Measurements from ENCODE around the gene HOXD10. TPM values are rescaled to one million over a fixed set of nuclear protein-coding genes. Genes with fewer than 3 reads are reported as not detected.
A peak's percentile ranks its signal among the peaks of the same experiment; 100 is the strongest.

The HOXD10 gene
- total RNA-seq, 2 donors from 2014 or later = not detected

DNA sequence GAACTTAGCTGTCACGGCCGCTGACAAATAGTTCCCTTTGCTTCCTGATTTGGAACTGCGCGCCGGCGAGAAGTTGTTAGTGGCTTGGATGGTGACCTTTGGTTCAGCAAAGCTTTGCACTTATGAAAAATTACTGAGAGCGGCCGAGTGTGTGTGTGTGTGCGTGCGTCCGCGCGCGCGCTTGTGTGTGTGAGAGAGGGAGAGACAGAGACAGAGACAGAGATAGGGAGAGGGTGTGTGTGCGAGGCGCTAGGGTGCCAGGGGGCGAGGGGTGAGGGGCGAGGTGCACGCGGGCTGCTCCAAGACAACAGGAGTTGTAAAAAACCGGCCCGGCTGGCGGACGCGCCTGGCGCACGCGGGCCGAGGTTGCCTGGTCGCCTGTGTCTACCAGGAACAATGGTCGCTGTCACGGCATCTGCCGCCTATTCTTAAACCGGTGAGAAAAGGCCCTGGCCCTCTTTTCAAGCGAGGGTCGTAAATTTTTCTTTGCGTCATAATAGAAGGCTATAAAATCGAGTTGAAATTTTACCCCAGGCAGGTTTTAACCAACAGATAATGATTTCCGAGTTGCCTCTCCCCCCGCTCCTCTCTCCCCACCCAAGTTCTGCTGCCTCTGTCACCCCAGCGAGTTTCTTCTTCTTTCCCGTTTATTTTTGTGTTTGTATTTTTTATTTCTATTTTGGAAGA is 41.1 kb downstream of the HOXD10 start:
- H3K4me3 Mint-ChIP-seq = peak overlapping the region; percentile 71 to 78

DNA sequence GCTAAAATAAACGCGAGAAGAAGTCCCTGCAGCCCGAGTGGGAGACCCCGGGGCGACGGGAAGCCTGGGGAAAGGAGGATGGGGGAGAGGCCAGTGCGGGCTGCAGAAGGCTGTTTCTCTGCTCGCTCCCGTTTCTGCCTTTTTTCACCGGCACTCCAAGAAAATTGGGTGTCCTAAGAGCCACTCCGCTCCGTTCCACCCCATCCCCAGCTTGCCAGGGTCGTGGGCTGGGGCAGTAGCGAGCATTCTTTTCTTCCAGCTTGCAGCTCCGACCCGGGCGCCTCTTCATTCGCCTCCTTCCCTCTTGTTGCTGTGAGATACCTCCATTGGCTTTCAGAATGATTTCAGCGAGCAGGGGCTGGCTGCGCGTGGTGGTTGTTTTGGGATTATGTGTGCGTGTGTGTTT is 41.6 kb downstream of the HOXD10 start:
- H3K4me3 Mint-ChIP-seq = peak overlapping the region; percentile 71 to 78
- peaks cover 83% of the 10 kb centered on the region for H3K27me3 Mint-ChIP-seq (ENCODE audit: low read depth)
- DNase-seq (no peak), ATAC-seq (replicated peaks in 1 of 2) (no peak)
- H3K36me3 Mint-ChIP-seq (ENCODE audit: insufficient read depth in 2 of 2) = peaks cover 0 to 1% of the 10 kb centered on the region in 2 donors
- H3K4me1 Mint-ChIP-seq (ENCODE audit: low read depth) = peaks cover 14% of the 10 kb centered on the region
- no peaks in the 10 kb centered on the region for H3K9me3 Mint-ChIP-seq
- H3K27ac Mint-ChIP-seq = peak overlapping the region; percentile 82

More for the DNA sequence above, 41.1 kb downstream of the HOXD10 start:
- peak overlapping the region; percentile 31 for H3K27ac Mint-ChIP-seq
- ATAC-seq (replicated peaks in 1 of 2) (peak in 1 of 2 donors; percentile 34), DNase-seq (no peak)
- H3K9me3 Mint-ChIP-seq = no peaks in the 10 kb centered on the region
- peaks cover 79% of the 10 kb centered on the region for H3K27me3 Mint-ChIP-seq (ENCODE audit: low read depth)
- H3K36me3 Mint-ChIP-seq (ENCODE audit: insufficient read depth in 2 of 2) = peaks cover 0 to 1% of the 10 kb centered on the region in 2 donors
- H3K4me1 Mint-ChIP-seq (ENCODE audit: low read depth) = peaks cover 14% of the 10 kb centered on the region

DNA sequence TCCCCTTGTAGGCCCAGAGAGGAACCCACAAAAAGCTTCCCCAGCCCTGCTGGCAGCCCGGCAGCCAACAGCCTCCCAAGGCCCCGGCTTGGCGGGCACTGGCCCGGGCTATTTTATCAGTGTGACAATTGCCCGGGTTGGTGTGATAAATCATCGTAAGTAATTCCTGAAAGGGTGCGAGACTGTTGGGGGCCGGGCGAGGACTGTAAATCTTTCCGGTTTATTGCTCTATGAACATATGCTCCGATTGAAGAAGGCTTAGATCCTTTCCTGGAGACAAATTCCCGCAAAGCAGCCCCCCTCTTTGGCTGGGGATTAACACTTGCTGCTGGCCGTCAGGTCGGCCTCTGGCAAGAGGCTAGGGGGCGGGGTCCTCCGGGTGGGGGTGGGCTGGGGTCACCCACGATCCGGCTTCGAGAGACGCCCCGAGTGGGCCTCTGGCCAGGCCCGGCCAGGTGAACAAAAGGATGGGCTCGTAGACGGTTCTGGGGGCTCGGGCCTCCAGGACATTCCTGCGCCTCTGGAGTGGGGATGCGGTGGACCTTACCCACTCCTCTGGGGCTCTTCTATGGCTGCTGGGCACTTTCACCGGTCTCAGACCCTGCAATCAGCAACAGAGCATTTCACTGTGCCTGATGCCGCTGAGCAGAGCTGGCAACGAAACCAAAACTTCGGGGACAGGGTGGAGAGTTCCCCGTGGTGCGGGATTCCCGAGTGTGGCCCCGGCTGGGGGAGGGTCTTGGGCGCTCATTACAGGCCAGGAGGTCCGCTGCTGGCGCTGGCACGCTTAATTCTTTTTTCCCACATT is 42.5 kb downstream of the HOXD10 start:
- Mint-ChIP-seq H3K4me1 (ENCODE audit: low read depth) (peaks cover 21% of the 10 kb centered on the region), H3K27me3 (ENCODE audit: low read depth) (peaks cover 83% of the 10 kb centered on the region), H3K36me3 (ENCODE audit: insufficient read depth in 2 of 2) (peaks cover 0 to 4% of the 10 kb centered on the region in 2 donors), H3K4me3 (peak overlapping the region; percentile 36 to 39), H3K9me3 (no peaks in the 10 kb centered on the region), H3K27ac (no peak overlapping the region)
- DNase-seq (no peak), ATAC-seq (replicated peaks in 1 of 2) (no peak)

DNA sequence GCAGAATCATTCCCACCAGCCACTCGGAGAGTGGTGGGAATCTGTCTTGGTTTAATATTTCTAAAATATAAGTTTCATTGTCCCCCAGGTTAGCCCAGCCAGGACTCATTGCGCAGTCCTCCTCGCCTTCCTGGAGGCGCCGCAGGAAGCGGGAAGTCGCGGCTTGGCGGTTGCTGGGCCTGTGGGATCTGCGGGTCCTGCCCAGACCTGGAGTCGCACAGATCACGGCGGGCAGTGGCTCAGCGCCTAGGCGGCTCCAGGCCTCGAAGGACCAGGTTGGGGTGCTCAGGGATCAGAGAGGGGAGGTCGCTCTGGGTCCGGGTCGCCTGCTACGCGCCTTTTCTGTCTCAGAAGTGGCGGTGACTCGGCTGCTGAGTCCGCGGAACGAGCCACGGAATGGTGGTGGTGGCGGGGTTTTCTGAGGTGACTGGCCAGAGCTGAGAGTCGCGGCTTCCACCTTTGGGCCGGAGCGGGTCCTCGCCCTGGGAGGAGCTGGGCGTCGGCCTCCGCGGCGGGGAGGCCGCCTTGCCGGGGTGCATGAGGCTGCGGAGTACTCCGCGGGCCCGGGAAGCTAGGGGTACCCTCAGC is 43.2 kb downstream of the HOXD10 start:
- H3K27me3 Mint-ChIP-seq (ENCODE audit: low read depth) = peaks cover 83% of the 10 kb centered on the region
- peak overlapping the region; percentile 36 to 52 for H3K4me3 Mint-ChIP-seq
- peak in 1 of 2 donors; percentile 19 for ATAC-seq (replicated peaks in 1 of 2)
- DNase-seq = no peak
- H3K9me3 Mint-ChIP-seq = no peaks in the 10 kb centered on the region
- H3K27ac Mint-ChIP-seq = no peak overlapping the region
- peaks cover 24% of the 10 kb centered on the region for H3K4me1 Mint-ChIP-seq (ENCODE audit: low read depth)
- H3K36me3 Mint-ChIP-seq (ENCODE audit: insufficient read depth in 2 of 2) = peaks cover 2 to 8% of the 10 kb centered on the region in 2 donors

DNA sequence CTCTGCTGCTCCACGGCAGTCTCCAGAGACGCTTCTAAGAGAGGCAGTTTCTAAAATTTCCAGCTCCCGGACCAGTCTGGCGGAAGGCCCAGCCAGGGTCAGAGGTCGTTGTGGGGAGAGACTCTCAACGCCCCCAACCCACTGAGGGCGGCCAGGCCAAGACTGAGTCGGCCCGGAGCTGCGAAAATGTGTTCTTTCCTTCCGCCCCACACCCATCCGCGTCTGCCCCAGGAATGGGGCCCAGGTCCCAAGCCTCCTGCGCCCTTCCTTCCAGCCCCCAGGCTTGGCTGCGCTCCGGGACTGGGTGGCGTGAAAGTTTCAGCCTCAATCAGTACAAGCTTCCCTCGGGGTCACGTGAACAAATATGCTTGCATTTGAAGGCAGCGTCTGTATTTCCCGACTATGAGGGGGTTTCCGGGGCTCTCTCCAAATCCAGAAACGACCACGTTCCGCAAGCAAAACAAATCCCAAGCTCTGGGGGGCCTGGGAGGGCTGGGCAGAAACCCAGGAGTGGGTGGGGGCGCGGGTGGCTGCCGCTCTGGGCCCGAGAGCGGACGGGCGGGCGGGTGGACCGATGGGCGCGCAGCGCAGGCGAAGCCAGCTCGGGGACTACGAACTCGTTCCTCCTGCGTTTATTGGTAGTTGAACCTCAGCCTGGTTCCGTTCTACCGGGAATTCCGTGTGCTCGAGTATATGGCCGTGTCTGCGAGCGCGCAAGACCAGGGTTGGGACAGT is 43.8 kb downstream of the HOXD10 start:
- no peak for DNase-seq
- no peaks in the 10 kb centered on the region for H3K9me3 Mint-ChIP-seq
- ATAC-seq (replicated peaks in 1 of 2) = no peak
- peak overlapping the region; percentile 21 to 52 for H3K4me3 Mint-ChIP-seq
- no peak overlapping the region for H3K27ac Mint-ChIP-seq
- H3K27me3 Mint-ChIP-seq (ENCODE audit: low read depth) = peaks cover 83% of the 10 kb centered on the region
- H3K36me3 Mint-ChIP-seq (ENCODE audit: insufficient read depth in 2 of 2) = peaks cover 2 to 8% of the 10 kb centered on the region in 2 donors
- H3K4me1 Mint-ChIP-seq (ENCODE audit: low read depth) = peaks cover 24% of the 10 kb centered on the region

DNA sequence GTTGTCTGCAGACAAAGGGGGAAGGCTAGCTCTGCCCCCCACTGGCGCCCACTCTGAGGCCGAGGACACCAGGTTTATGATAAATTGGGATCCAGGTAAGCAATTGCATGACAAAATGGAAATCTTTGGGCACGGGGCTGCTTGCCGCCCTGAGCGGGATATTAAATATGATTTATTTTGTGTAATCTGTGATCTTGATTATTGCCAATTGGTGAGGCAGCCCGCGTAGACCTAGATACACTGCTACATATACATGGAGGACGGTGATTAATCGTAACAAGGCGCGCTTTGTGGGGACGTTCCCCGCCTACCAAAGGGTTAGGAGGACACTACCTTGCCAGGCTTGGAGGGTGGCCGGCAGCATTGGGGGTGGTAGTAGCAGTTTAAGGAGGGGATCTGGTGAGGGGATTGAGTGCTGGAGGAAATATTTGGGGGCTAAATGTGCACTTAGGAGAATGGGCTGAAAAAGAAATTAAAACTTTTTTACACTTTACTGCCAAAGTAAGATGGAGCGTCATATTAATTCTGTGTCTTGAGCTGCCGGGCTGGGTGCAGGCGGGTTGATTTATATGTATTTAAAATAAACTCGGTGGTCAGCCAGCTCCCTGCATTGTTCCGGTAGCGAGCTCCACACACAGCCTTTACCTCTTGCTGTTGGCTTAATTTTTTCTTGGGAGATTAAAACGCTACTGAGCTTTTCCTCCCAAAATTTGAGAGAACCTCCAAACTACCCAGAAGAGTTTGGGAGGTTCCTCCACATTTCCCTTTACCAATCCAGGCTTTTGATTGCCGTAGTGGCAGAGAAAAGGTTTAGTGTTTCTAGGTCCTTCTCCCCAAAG is 44.6 kb downstream of the HOXD10 start:
- ATAC-seq (replicated peaks in 1 of 2) = no peak
- Mint-ChIP-seq H3K36me3 (ENCODE audit: insufficient read depth in 2 of 2) (peaks cover 2 to 8% of the 10 kb centered on the region in 2 donors), H3K27ac (peak overlapping the region; percentile 81), H3K4me3 (peak overlapping the region; percentile 21 to 52), H3K27me3 (ENCODE audit: low read depth) (peaks cover 83% of the 10 kb centered on the region), H3K9me3 (no peaks in the 10 kb centered on the region), H3K4me1 (ENCODE audit: low read depth) (peaks cover 24% of the 10 kb centered on the region)
- no peak for DNase-seq

DNA sequence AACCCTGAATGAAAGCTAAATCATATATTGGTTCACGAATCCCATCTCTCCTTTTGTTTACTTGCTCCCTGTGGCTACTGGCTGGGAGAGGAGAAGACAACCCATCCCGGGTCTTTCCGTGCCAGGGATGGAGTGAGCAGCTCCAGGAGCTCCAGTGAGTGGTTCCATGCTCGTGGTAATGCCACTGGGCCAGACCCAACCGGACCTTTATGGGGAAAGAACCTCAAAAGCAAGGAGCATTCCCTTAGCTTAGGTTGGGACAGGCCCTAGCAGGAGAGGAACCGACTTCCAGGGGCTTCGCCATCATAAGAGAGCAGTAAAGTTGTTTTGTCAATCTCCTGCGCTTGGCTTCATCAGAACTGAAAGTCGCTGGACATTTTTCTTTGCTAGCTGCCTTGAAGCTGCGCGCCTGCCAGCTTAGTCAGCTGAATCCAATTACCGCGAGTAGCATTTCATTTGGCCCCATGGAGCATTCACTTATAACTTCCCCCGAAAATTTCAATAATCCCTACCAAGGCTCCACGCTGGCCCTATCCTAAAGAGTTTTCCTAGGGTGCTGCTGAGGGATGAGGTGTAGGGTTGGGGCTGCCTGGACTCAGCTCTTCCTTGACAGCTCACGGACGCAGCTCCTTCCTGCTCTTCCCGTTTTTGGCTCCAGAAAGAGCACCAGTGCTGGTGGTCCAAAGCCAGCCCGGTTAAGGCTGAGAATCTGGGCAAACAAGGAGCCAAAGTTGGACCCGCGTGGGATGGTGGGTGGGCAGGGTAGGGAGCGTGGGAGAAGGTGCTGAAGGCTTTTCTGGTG is 45.4 kb downstream of the HOXD10 start:
- H3K9me3 Mint-ChIP-seq = no peaks in the 10 kb centered on the region
- peaks cover 85% of the 10 kb centered on the region for H3K27me3 Mint-ChIP-seq (ENCODE audit: low read depth)
- no peak overlapping the region for H3K27ac Mint-ChIP-seq
- no peak for ATAC-seq (replicated peaks in 1 of 2)
- H3K4me3 Mint-ChIP-seq = no peak overlapping the region
- peaks cover 2 to 8% of the 10 kb centered on the region in 2 donors for H3K36me3 Mint-ChIP-seq (ENCODE audit: insufficient read depth in 2 of 2)
- no peak for DNase-seq
- peaks cover 24% of the 10 kb centered on the region for H3K4me1 Mint-ChIP-seq (ENCODE audit: low read depth)

DNA sequence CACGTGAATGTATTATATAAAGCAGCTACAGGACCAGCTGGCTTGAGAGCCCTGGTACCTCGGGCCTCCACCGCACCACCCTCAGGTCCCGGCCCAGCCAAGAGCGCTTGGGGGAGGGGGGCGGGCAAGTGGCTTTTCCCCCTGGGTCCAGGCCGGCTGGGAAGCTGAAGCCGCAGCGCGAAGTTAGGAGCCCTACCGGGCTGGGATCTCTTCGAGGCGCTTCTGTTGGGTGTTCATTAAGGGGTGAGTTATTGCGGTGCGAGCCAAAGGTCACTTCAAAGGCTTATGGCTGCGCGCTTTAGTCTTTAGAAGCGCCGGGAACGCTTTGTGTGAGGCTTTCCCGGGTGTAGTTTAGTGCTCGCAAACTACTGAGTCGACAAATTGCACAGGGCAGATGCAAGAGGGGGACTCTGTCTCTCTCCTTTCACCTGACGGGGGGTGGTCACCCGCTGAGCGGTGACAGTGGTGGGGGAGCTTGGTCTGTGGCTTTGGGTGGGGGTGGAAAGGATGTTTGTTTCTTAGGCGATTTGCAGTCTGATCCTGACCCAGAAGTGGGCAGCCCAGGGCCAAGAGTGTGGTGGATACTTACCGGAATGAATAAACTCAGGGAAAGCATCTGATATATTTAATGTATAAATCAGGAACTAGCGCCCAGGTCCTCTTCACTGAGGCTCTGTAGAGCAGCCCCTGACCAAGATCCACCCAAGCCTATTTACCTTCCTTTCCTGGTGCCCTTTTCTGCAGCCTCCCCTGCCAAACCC is 46.5 kb downstream of the HOXD10 start:
- no peak for DNase-seq
- H3K27ac Mint-ChIP-seq = no peak overlapping the region
- peaks cover 86% of the 10 kb centered on the region for H3K27me3 Mint-ChIP-seq (ENCODE audit: low read depth)
- H3K4me3 Mint-ChIP-seq = no peak overlapping the region
- H3K4me1 Mint-ChIP-seq (ENCODE audit: low read depth) = peaks cover 15% of the 10 kb centered on the region
- no peak for ATAC-seq (replicated peaks in 1 of 2)
- H3K9me3 Mint-ChIP-seq = no peaks in the 10 kb centered on the region
- peaks cover 2 to 8% of the 10 kb centered on the region in 2 donors for H3K36me3 Mint-ChIP-seq (ENCODE audit: insufficient read depth in 2 of 2)

DNA sequence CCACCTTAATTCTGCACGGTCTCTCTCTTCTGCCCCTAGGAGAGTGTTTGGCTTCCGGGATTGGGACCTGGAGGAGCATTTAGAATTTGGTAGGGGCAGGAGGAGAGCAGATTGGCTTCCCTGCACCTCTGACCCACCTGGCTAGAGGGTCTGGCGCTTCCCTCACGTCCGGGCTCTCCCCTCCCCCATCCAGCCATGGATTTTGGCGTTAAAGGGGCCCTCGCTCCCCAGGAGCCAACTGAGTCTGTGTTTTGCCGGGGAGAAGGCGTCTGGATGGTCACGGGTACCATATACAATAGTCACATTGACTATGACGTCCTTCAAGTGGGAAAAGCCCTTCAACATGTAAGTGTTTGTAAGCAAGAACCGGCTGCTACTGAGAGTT is 47.1 kb downstream of the HOXD10 start:
- peak overlapping the region; percentile 79 for H3K27ac Mint-ChIP-seq
- no peaks in the 10 kb centered on the region for H3K9me3 Mint-ChIP-seq
- ATAC-seq (replicated peaks in 1 of 2) (no peak), DNase-seq (no peak)
- H3K4me3 Mint-ChIP-seq = peak overlapping the region in 1 of 2 donors; percentile 43
- peaks cover 10% of the 10 kb centered on the region for H3K4me1 Mint-ChIP-seq (ENCODE audit: low read depth)
- peaks cover 86% of the 10 kb centered on the region for H3K27me3 Mint-ChIP-seq (ENCODE audit: low read depth)
- H3K36me3 Mint-ChIP-seq (ENCODE audit: insufficient read depth in 2 of 2) = peaks cover 2 to 8% of the 10 kb centered on the region in 2 donors

DNA sequence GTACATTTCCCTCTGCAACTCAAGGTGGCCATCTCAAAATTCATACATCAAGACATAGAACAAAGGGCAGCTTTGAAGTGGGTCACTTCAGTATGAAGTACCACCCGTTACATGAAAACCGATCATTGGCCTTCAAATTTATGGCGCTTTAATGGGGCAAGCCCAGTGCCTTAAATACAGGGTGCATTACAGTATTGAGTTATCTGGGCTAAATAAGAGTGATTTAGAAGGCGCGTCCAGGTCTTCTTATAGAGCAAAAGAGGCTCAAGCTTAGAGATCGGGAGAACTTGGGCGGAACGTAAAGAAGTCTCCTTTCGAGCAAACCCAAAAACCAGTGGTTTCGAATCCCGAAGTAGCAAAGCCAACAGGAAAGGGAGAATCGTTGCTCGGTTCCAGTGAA is 47.6 kb downstream of the HOXD10 start:
- Mint-ChIP-seq H3K4me3 (peak overlapping the region; percentile 4 to 43), H3K27ac (peak overlapping the region; percentile 79), H3K4me1 (ENCODE audit: low read depth) (peaks cover 10% of the 10 kb centered on the region), H3K27me3 (ENCODE audit: low read depth) (peaks cover 89% of the 10 kb centered on the region), H3K36me3 (ENCODE audit: insufficient read depth in 2 of 2) (peaks cover 2 to 8% of the 10 kb centered on the region in 2 donors), H3K9me3 (no peaks in the 10 kb centered on the region)
- DNase-seq = no peak
- no peak for ATAC-seq (replicated peaks in 1 of 2)

All from activated T-cell treated with anti-CD3 and anti-CD28 coated beads, Interleukin-2, amount 50 U/mL, for 72 hours (primary cell).